ENCODE measurements around the gene RAD51B.

RAD51B gene

GRCh38 chr14:68577802-68578541 lies 758.4 kb downstream of the RAD51B start:
- TF ChIP-seq CTCF (IDR thresholded peaks at IDR 0.05; ENCODE audit: low read depth, low read length, missing control alignments): peak; percentile 31
- peak overlapping the region; percentile 87 for H3K27ac ChIP-seq
- DNase-seq: peak; percentile 98
- in situ Hi-C loops (cut with HindIII; ENCODE audit: low pct_ligation_motif_present, low sequenced_read_pairs): no loop called here
- no peaks in the 10 kb centered on the region for H3K27me3 ChIP-seq (replicated peaks)
- no peak overlapping the region for H3K4me3 ChIP-seq (ENCODE audit: low read depth, low read length)
- H3K36me3 ChIP-seq (replicated peaks): no peaks in the 10 kb centered on the region

DNA sequence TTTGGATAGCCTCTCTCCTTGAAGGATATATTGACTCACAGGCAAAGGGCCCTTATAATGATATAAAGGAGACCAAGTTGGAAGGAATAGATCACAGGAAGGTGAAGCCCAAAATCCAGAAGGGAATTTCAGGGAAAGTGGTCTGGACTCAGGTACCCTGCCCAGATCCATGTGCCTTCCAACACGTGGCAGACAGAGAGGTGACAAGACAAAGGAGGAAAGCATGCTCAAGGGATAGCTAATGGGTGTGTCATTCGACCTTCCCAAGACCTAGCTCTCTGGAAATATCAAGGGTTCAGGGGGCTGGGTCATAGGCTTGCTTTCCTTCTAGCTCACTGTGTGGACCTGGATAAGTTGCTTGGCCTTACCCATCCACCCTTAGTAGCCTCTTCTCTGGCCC lies 759.0 kb downstream of the RAD51B start:
- no peaks in the 10 kb centered on the region for H3K27me3 ChIP-seq (replicated peaks)
- DNase-seq: no peak
- in situ Hi-C loops (cut with HindIII; ENCODE audit: low pct_ligation_motif_present, low sequenced_read_pairs): no loop called here
- no peaks in the 10 kb centered on the region for H3K36me3 ChIP-seq (replicated peaks)
- H3K27ac ChIP-seq: no peak overlapping the region
- no peak overlapping the region for H3K4me3 ChIP-seq (ENCODE audit: low read depth, low read length)
- TF ChIP-seq CTCF (IDR thresholded peaks at IDR 0.05; ENCODE audit: low read depth, low read length, missing control alignments): no peak

DNA sequence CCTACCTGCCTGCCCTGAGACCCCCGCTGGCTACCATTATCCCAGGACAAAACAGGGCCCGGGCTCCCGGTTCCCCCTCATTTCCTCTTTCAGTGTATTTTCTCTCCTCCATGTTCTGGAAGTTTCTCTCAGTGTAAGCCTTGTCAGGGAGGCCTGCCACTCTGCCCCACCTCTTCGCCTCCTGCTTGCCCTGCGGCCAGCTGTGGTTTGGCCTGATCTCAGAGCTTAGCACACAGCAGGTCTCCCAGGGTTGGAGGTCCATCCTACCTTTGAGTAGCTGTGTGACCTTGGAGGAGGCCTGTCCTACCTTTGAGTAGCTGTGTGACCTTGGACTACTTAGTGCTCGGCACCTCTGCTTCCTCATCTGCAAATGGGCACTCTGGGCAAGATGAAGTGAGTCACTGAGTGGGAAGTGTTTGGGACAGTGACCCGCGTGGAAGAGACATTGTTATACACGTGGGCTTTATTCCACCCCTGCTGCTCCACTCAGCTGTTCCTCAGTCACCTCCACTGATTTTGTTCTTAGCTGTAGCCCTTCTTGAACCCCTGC lies 760.6 kb downstream of the RAD51B start:
- H3K27me3 ChIP-seq (replicated peaks): no peaks in the 10 kb centered on the region
- no peak for DNase-seq
- H3K36me3 ChIP-seq (replicated peaks): no peaks in the 10 kb centered on the region
- H3K27ac ChIP-seq: no peak overlapping the region
- no peak overlapping the region for H3K4me3 ChIP-seq (ENCODE audit: low read depth, low read length)
- TF ChIP-seq CTCF (IDR thresholded peaks at IDR 0.05; ENCODE audit: low read depth, low read length, missing control alignments): no peak
- in situ Hi-C loops (cut with HindIII; ENCODE audit: low pct_ligation_motif_present, low sequenced_read_pairs): no loop called here

GRCh38 chr14:68580671-68581070 lies 761.1 kb downstream of the RAD51B start:
- DNase-seq: no peak
- no peak for TF ChIP-seq CTCF (IDR thresholded peaks at IDR 0.05; ENCODE audit: low read depth, low read length, missing control alignments)
- Histone ChIP-seq H3K36me3 (replicated peaks) (no peaks in the 10 kb centered on the region), H3K4me3 (ENCODE audit: low read depth, low read length) (no peak overlapping the region), H3K27me3 (replicated peaks) (no peaks in the 10 kb centered on the region), H3K27ac (no peak overlapping the region)
- in situ Hi-C loops (cut with HindIII; ENCODE audit: low pct_ligation_motif_present, low sequenced_read_pairs): no loop called here

DNA sequence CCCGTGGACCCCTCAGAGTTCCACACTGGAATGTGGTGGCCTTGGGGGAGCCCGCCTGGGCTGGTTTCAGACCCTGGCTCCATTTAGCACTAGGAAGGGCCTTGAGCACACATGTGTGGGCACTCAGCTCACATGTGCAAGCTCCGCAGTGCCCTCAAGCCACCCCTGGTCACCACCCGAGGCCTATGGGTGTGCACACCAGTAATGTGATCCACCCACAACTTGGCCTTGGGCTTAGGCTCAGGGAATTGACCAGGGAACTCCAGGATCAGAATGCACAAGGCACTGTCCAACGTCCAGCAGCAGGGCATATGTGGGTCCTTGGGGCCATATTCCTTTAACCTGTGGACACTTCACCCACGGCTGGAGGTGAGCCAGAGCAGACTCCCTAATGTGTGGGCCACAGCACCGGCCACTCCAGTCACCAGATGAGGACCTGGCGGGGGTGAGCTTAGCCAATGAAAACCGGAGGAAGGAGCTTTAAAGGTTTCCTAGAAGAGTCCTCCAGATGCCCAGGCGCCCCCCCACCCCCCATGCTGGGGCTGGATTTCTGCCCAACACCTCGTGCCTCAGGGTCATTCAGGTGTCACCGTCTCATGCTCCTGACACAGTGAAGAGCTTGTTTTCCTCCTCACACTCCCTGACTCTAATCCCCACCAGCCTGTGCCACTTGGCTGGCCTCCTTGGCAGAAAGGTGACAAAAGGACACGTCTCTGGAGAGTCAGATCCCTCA lies 764.1 kb downstream of the RAD51B start:
- no peak for TF ChIP-seq CTCF (IDR thresholded peaks at IDR 0.05; ENCODE audit: low read depth, low read length, missing control alignments)
- Histone ChIP-seq H3K27ac (no peak overlapping the region), H3K27me3 (replicated peaks) (no peaks in the 10 kb centered on the region), H3K36me3 (replicated peaks) (no peaks in the 10 kb centered on the region), H3K4me3 (ENCODE audit: low read depth, low read length) (no peak overlapping the region)
- no peak for DNase-seq
- in situ Hi-C loops (cut with HindIII; ENCODE audit: low pct_ligation_motif_present, low sequenced_read_pairs): no loop called here
